ENCODE data around the gene ZNF281. TPM values are rescaled to one million over a fixed set of nuclear protein-coding genes. Genes with fewer than 3 reads are reported as not detected.
A peak's percentile ranks its signal among the peaks of the same experiment; 100 is the strongest.

Gene ZNF281
- total RNA-seq, 1 donor = 29.7 TPM

GRCh38 chr1:200381256-200381984, 28.4 kb downstream of the ZNF281 start:
- no peak for DNase-seq (ENCODE audit: low read depth)
- no peak overlapping the region for H3K4me3 ChIP-seq (ENCODE audit: low read depth, low read length)
- TF ChIP-seq, protein P1, sequence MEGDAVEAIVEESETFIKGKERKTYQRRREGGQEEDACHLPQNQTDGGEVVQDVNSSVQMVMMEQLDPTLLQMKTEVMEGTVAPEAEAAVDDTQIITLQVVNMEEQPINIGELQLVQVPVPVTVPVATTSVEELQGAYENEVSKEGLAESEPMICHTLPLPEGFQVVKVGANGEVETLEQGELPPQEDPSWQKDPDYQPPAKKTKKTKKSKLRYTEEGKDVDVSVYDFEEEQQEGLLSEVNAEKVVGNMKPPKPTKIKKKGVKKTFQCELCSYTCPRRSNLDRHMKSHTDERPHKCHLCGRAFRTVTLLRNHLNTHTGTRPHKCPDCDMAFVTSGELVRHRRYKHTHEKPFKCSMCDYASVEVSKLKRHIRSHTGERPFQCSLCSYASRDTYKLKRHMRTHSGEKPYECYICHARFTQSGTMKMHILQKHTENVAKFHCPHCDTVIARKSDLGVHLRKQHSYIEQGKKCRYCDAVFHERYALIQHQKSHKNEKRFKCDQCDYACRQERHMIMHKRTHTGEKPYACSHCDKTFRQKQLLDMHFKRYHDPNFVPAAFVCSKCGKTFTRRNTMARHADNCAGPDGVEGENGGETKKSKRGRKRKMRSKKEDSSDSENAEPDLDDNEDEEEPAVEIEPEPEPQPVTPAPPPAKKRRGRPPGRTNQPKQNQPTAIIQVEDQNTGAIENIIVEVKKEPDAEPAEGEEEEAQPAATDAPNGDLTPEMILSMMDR (IDR thresholded peaks at IDR 0.05; ENCODE audit: insufficient read depth, low read length) = no peak

- TF ChIP-seq, protein P1 (IDR thresholded peaks at IDR 0.05; ENCODE audit: insufficient read depth, low read length) = no peak
- no peak for DNase-seq (ENCODE audit: low read depth)
- H3K4me3 ChIP-seq (ENCODE audit: low read depth, low read length) = no peak overlapping the region
These were observed 29.2 kb downstream of the ZNF281 start for GRCh38 chr1:200380589-200381021.

DNA sequence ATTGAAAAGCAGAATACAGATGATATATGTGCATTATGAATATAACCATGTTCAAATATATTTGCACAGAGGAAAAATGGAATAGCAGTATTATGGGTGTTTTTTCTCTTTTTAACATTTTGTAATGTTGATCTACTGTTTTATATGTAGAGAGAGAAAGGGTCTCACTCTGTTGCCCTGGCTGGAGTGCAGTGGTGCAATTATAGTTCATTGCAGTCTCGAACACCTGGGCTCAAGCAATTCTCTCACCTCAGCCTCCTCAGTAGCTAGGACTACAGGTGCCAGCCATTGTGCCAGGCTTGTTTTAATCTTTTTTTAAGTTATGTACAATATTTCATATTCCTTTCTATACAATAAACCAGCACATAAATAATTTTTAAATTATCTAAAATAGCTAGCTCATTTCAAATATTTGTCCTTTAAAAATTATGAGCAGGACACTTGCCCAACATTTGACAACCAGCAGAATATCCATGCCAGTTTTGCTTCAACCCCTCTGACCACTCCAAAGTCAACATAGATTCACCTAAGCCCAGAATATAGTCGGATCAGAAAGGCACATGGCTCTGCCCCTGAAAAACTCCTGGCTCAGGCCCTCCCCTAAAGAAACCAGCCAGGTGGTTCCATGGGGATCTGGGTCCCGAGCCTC, 29.8 kb downstream of the ZNF281 start:
- H3K4me3 ChIP-seq (ENCODE audit: low read depth, low read length) = no peak overlapping the region
- DNase-seq (ENCODE audit: low read depth) = no peak
- TF ChIP-seq, protein P1 (IDR thresholded peaks at IDR 0.05; ENCODE audit: insufficient read depth, low read length) = no peak

DNA sequence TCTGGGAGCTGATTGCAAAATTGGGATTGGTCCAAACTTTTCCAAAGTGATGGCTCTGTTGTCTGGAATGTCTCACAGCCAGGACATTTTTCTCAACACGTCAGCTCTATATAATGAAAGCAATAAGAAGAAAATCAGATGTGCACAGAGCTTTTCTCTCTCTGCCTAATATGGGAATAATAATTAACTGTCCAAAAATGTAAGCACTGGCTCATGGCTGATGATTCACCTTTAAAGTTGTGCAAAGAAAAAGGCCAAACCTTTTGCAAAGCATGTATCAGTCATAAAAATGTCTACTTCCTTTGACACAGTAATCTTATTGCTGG, 30.4 kb downstream of the ZNF281 start:
- DNase-seq (ENCODE audit: low read depth) = peak; percentile 96
- no peak overlapping the region for H3K4me3 ChIP-seq (ENCODE audit: low read depth, low read length)
- TF ChIP-seq, protein P1 (IDR thresholded peaks at IDR 0.05; ENCODE audit: insufficient read depth, low read length) = no peak

DNA sequence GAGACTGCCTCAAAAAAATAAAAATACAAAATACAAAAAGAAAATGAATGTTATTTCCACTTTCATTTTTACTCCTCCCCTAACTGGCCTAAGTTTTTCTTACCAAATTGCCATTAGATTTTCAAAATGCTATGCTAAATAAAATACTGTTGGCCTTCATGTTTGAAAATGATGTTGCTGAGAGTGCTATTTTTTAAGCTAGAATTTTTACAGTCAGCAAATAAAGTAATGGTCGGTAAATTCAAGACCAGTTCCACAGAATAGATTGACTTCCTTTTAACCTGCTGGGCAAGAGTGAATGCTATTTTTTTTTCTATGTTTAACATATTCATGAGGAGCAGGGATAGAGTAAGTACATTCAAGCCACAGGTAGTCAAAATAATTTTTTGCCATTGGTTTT, 31.7 kb downstream of the ZNF281 start:
- no peak for DNase-seq (ENCODE audit: low read depth)
- no peak overlapping the region for H3K4me3 ChIP-seq (ENCODE audit: low read depth, low read length)
- TF ChIP-seq, protein P1 (IDR thresholded peaks at IDR 0.05; ENCODE audit: insufficient read depth, low read length) = no peak

GRCh38 chr1:200376528-200376927, 33.3 kb downstream of the ZNF281 start:
- H3K4me3 ChIP-seq (ENCODE audit: low read depth, low read length) = no peak overlapping the region
- TF ChIP-seq, protein P1 (IDR thresholded peaks at IDR 0.05; ENCODE audit: insufficient read depth, low read length) = no peak
- DNase-seq (ENCODE audit: low read depth) = peak; percentile 67

All from fibroblast of the aortic adventitia (primary cell).